A204.1 (cell line): Measurements from ENCODE around the gene CCL1.
"Not testable (repeated sequence)": the region's sequence is repeated elsewhere in the genome, so short reads cannot be mapped to it uniquely, and the experiment has no call there.

Source experiments
- FAIRE-seq: peaks from 2 replicates; lab custom pipeline; 2012; peaks lifted over from hg19 to GRCh38; lab: Jason Lieb, UNC

Gene CCL1

DNA sequence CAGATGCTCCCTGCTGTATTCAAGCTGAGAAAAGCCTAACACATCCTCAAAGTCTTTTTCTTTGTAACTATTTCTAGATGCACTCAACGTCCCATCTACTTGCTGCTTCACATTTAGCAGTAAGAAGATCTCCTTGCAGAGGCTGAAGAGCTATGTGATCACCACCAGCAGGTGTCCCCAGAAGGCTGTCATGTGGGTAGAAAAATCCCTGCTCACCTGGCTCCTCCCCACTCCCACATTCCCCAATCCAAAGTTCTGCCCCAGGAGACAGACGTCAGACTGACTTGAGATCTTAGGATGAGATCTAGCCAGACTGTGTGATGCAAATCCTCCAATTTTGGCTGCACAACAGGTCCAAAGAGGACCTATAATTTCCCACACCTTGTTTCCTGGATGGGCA is 5.6 kb downstream of the CCL1 start:
- FAIRE-seq, result no peak

- FAIRE-seq, result no peak
Measured at GRCh38 chr17:34356194-34356593, 6.8 kb downstream of the CCL1 start, which contains the start of gene CCL13. CCL13 (plus strand) TSS chr17:34356480; CDS start chr17:34356527, 47 bp downstream.

DNA sequence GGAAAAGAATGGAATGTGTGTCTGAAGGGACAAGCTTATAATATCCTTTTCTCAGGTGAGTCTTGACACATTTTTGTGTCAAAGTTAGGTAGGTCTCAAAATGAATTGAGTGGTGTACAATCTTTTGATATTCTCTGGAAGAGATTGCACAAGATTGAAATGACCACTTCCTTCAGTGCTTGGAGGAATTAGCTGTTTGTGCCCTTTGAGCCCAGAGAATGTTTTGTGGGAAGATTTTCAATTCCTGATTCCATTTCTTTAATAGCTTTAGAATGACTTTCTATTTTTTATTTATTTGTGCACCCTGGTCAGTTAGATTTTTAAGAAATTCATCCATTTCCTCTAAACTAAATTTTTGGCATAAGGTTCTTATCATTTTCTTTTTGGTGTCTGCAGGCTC is 8.4 kb downstream of the CCL1 start:
- no peak for FAIRE-seq

DNA sequence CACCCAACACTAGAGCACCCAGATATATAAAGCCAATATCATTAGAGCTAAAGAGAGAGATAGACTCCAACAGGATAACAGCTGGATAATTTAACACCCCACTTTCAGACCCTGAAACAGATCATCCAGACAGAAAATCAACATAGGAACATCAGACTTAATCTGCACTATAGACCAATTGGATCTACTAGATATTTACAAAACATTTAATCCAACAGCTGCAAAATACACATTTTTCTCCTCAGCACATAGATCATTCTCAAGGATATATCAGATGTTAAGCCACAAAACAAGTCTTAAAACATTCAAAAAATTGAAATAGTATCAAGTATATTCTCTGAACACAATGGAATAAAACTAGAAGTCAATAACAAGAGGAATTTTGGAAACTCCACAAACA is 10.8 kb downstream of the CCL1 start:
- no peak for FAIRE-seq

- FAIRE-seq, result no peak
Measured at GRCh38 chr17:34351096-34351495, 11.9 kb downstream of the CCL1 start.

- no peak for FAIRE-seq
Measured at GRCh38 chr17:34349751-34350150, 13.3 kb downstream of the CCL1 start.

- no peak for FAIRE-seq
Measured at GRCh38 chr17:34347063-34347462, 16.0 kb downstream of the CCL1 start.

DNA sequence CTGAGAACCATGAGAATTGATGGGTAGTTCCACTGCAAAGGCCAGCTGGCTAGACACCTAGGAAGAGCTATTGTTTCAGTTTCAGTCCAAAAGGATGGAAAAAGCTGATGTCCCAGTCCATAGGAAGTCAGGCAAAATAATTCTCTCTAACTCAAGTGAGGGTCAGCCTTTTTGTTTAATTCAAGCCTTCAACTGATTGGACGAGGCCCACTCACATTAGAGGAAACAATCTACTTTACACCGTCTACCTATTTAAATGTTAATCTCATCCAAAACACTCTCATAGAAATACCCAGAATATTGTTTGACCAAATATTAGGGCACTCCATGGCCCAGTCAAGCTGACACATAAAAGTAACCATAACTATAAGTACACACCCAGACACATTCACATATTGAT is 21.1 kb downstream of the CCL1 start:
- no peak for FAIRE-seq

DNA sequence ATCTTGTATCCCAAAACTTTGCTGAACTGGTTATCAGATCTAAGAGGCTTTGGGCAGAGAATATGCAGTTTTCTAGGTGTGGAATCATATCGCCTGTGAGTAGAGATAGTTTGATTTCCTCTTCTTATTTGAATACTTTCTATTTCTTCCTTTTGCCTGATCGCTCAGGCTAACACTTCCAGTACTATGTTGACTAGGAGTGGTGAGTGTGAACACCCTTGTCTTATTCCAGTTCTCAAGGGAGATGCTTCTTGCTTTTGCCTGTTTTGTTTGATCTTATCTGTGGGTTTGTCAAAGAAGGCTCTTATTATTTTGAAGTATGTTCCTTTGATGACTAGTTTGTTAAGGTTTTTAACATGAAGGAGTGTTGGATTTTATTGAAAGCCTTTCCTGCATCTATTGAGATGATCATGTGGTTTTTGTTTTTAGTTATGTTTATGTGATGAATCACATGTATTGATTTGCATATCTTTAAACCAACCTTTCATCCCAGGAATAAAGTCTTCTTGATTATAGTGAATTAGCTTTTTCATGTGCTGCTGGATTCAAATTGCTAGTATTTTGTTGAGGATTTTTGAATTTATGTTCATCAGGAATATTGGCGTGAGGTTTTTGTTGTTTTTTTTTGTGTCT is 23.8 kb downstream of the CCL1 start:
- no peak for FAIRE-seq

GRCh38 chr17:34337701-34338100 is 25.3 kb downstream of the CCL1 start:
- no peak for FAIRE-seq

DNA sequence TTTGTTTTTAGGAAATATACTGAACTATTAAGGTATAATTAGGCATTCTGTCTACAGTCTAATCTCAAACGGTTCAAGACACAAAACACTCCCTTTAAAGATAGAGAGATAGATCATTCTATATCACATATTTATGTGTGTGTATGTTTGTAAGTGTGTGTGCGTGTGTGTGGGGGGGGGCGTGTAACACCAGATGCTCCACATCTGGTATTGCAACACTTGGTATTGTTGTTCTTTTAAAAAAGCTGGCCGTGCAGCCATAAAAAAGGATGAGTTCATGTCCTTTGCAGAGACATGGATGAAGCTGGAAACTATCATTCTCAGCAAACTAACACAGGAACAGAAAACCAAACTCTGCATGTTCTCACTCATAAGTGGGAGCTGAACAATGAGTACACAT is 35.5 kb downstream of the CCL1 start:
- not testable (repeated sequence) for FAIRE-seq

- FAIRE-seq, result no peak
Measured at GRCh38 chr17:34321964-34322363, 41.1 kb downstream of the CCL1 start.

DNA sequence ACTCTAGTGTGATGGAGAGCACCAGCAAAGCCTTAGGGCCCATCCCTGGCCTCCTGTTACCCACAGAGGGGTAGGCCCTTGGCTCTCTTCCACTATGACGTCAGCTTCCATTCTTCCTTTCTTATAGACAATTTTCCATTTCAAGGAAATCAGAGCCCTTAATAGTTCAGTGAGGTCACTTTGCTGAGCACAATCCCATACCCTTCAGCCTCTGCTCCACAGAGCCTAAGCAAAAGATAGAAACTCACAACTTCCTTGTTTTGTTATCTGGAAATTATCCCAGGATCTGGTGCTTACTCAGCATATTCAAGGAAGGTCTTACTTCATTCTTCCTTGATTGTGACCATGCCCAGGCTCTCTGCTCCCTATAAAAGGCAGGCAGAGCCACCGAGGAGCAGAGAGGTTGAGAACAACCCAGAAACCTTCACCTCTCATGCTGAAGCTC is 44.0 kb downstream of the CCL1 start, which contains the start of gene CCL8:
Gene CCL8, plus strand, starts transcription at position 397 of the 445 bp plus-strand sequence. CDS start 67 bp downstream, outside the sequence.
- no peak for FAIRE-seq

DNA sequence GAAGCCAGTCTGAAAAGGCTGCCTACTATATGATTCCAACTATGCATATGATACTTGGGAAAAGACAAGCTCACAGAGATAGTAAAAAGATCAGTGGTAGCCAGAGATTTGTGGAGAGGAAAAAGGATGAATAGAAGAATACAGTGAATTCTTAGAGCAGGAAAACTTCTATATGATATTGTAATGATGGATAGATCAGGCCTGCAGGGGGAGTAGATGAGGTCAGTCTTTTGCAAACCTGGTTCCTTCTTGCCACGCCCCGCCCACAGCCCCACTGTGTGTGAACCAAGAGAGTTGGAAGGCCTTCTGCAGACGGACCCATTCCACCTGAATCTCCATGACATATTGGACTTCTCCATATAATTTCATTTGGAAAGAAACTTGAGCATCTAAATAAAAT is 44.6 kb downstream of the CCL1 start:
- FAIRE-seq, result no peak

GRCh38 chr17:34314279-34314678 is 48.8 kb downstream of the CCL1 start:
- FAIRE-seq, result no peak

- no peak for FAIRE-seq
Measured at GRCh38 chr17:34313164-34313563, 49.9 kb downstream of the CCL1 start.

GRCh38 chr17:34312080-34312479 is 51.0 kb downstream of the CCL1 start:
- no peak for FAIRE-seq

DNA sequence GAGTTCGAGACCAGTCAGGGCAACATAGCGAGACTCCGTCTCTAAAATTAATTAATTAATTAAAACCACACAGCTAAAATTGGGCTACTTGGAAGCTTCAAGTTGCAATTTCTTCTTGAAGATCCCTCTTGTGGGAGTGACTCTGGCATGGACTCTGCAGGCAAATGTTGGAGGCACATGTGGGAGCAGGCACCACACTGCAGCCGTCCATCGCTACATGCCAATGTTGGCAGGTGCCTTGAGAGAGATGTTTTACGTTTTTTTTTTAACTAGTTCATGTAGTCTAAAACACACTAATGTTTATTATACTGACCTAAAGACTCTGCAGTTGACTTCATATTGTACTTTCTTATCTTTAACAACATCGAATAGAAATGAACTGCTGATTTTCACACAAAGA is 51.7 kb downstream of the CCL1 start:
- FAIRE-seq, result no peak
